Measurements from ENCODE around the gene RCOR3.

GRCh38 chr1:211231873-211232272 is 27.3 kb upstream of the RCOR3 start:
- TF ChIP-seq CTCF (IDR thresholded peaks at IDR 0.05) (no peak), POLR2AphosphoS5 (IDR thresholded peaks at IDR 0.05) (no peak), POLR2A (IDR thresholded peaks at IDR 0.05) (no peak)
